NCI-H1105 treated with DMSO at 0.1 percent for 48 hours (cell line): Measurements from ENCODE around the gene GPX7.
A peak's percentile ranks its signal among the peaks of the same experiment; 100 is the strongest.
"Not testable (repeated sequence)": the region's sequence is repeated elsewhere in the genome, so short reads cannot be mapped to it uniquely, and the experiment has no call there.

Source experiments
- DNase-seq: peaks from one replicate; lab custom pipeline; 2025; lab: John Stamatoyannopoulos, UW

The GPX7 gene

GRCh38 chr1:52601991-52602855 is at the start of gene GPX7:
GPX7 (plus strand) TSS chr1:52602371; CDS start chr1:52602410, 39 bp downstream.
- peak; percentile 55 for DNase-seq

- DNase-seq: peak; percentile 84
Measured at GRCh38 chr1:52552505-52553361, 49.4 kb upstream of the GPX7 start, which contains the start of gene TUT4. TUT4 (minus strand) TSS chr1:52553092; CDS start chr1:52526280, 26,812 bp downstream.

- peak; percentile 84 for DNase-seq
Measured at GRCh38 chr1:52553362-52554266, 48.6 kb upstream of the GPX7 start.

- no peak for DNase-seq
Measured at GRCh38 chr1:52554267-52554640, 47.9 kb upstream of the GPX7 start.

- peak; percentile 8 for DNase-seq
Measured at GRCh38 chr1:52554756-52555155, 47.4 kb upstream of the GPX7 start.

GRCh38 chr1:52556641-52557360 is 45.4 kb upstream of the GPX7 start:
- peak; percentile 52 for DNase-seq

GRCh38 chr1:52558941-52559340 is 43.2 kb upstream of the GPX7 start:
- DNase-seq: peak; percentile 75

GRCh38 chr1:52559875-52560274 is 42.3 kb upstream of the GPX7 start:
- no peak for DNase-seq

- no peak for DNase-seq
Measured at GRCh38 chr1:52562766-52563165, 39.4 kb upstream of the GPX7 start.

GRCh38 chr1:52567943-52568342 is 34.2 kb upstream of the GPX7 start:
- DNase-seq: no peak

GRCh38 chr1:52569449-52570210 is 32.5 kb upstream of the GPX7 start:
- no peak for DNase-seq

GRCh38 chr1:52571783-52572182 is 30.4 kb upstream of the GPX7 start:
- DNase-seq: no peak

- no peak for DNase-seq
Measured at GRCh38 chr1:52572387-52572786, 29.8 kb upstream of the GPX7 start.

- no peak for DNase-seq
Measured at GRCh38 chr1:52574594-52574993, 27.6 kb upstream of the GPX7 start.

GRCh38 chr1:52576074-52576473 is 26.1 kb upstream of the GPX7 start:
- no peak for DNase-seq

GRCh38 chr1:52578066-52578465 is 24.1 kb upstream of the GPX7 start:
- not testable (repeated sequence) for DNase-seq

GRCh38 chr1:52579415-52579814 is 22.8 kb upstream of the GPX7 start:
- no peak for DNase-seq

- no peak for DNase-seq
Measured at GRCh38 chr1:52580283-52580682, 21.9 kb upstream of the GPX7 start.

- DNase-seq: no peak
Measured at GRCh38 chr1:52582116-52582696, 20.0 kb upstream of the GPX7 start.

- DNase-seq: no peak
Measured at GRCh38 chr1:52585474-52585873, 16.7 kb upstream of the GPX7 start.
